ENCODE measurements around the gene MAP3K7. TPM values are rescaled to one million over a fixed set of nuclear protein-coding genes. Genes with fewer than 3 reads are reported as not detected.
A peak's percentile ranks its signal among the peaks of the same experiment; 100 is the strongest.

Gene MAP3K7
- total and polyA plus RNA-seq, 2 donors (not counting 3 experiments of a cell fraction or from before 2014, with no cell fraction given), result 15.3 to 25.6 TPM

DNA sequence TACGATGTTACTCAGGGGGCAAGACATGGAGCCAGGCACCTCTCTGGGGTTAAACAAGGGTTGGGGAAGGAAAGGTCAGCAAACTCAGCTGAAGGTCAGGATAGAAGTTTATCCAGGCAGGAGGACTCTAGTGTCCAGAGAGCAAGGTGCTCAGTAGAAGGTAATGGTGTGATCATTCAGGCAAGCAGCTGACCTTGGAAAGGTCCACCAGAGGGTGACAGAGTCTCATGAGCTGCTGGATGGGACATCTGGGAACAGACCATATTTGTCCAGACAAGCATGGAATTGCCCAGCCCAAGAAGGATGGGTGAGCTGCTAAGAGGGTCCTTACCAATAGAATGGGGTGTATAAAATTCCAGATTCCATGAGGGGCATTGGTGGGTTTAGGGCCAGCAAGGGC, 89.5 kb downstream of the MAP3K7 start:
- Histone ChIP-seq H2AFZ (ENCODE audit: low read depth, low read length) (no peak overlapping the region), H3K36me3 (ENCODE audit: control insufficient read depth in 2 of 2, extremely low read depth in 1 of 2, insufficient read depth in 2 of 2, low read length in 2 of 2) (no peaks in the 10 kb centered on the region), H3K9me1 (replicated peaks; ENCODE audit: control insufficient read depth, extremely low read depth, insufficient read depth, low read length) (no peaks in the 10 kb centered on the region), H3K4me3 (replicated peaks in 1 of 3; ENCODE audit: insufficient read depth in 1 of 3, low read depth in 1 of 3, low read length in 3 of 3) (no peak overlapping the region), H3K9ac (replicated peaks; ENCODE audit: extremely low read depth, insufficient read depth, low read length) (no peak overlapping the region), H3K4me1 (ENCODE audit: control insufficient read depth, extremely low read depth, insufficient read depth, low read length) (peaks cover 26% of the 10 kb centered on the region), H3K4me2 (ENCODE audit: insufficient read depth, low read length) (no peak overlapping the region), H3K79me2 (ENCODE audit: control insufficient read depth, insufficient read depth, low read length) (no peaks in the 10 kb centered on the region), H3K27ac (ENCODE audit: insufficient read depth, low read depth, low read length) (no peak overlapping the region), H3K9me3 (replicated peaks; ENCODE audit: control insufficient read depth, insufficient read depth, low read length) (no peaks in the 10 kb centered on the region), H3K27me3 (ENCODE audit: control insufficient read depth in 2 of 2, insufficient read depth in 2 of 2, low read length in 2 of 2) (no peaks in the 10 kb centered on the region), H4K20me1 (replicated peaks; ENCODE audit: control insufficient read depth, extremely low read depth, insufficient read depth, low read length) (no peaks in the 10 kb centered on the region)
- no TSS peak for BruUV-seq (replicated peaks)
- ChIA-PET POLR2A (no interaction called here), CTCF (interaction anchor here (1.6 kb wide), 1 partner anchor 18 kb away, joined by 7 read pairs; no protein-coding TSS in a partner anchor)
- intact Hi-C loops (cut with micrococcal nuclease), result no loop called here
- dilution Hi-C loops (cut with MboI; ENCODE audit: extremely low pct_ligation_motif_present, low sequenced_read_pairs), result no loop called here
- FAIRE-seq (no peak), DNase-seq (ENCODE audit: low read depth, low spot score) (no peak)
- TF ChIP-seq, protein P1, sequence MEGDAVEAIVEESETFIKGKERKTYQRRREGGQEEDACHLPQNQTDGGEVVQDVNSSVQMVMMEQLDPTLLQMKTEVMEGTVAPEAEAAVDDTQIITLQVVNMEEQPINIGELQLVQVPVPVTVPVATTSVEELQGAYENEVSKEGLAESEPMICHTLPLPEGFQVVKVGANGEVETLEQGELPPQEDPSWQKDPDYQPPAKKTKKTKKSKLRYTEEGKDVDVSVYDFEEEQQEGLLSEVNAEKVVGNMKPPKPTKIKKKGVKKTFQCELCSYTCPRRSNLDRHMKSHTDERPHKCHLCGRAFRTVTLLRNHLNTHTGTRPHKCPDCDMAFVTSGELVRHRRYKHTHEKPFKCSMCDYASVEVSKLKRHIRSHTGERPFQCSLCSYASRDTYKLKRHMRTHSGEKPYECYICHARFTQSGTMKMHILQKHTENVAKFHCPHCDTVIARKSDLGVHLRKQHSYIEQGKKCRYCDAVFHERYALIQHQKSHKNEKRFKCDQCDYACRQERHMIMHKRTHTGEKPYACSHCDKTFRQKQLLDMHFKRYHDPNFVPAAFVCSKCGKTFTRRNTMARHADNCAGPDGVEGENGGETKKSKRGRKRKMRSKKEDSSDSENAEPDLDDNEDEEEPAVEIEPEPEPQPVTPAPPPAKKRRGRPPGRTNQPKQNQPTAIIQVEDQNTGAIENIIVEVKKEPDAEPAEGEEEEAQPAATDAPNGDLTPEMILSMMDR (IDR thresholded peaks at IDR 0.05; ENCODE audit: extremely low read depth in 1 of 2, insufficient read depth in 1 of 2, low read depth in 1 of 2, low read length in 2 of 2), result peak in 1 of 2 donors; percentile 13
- TF ChIP-seq MYC (IDR thresholded peaks at IDR 0.05; ENCODE audit: low read depth, low read length) (no peak), GATA2 (IDR thresholded peaks at IDR 0.05; ENCODE audit: insufficient read depth, insufficient read length, low read depth, low read length) (no peak)

DNA sequence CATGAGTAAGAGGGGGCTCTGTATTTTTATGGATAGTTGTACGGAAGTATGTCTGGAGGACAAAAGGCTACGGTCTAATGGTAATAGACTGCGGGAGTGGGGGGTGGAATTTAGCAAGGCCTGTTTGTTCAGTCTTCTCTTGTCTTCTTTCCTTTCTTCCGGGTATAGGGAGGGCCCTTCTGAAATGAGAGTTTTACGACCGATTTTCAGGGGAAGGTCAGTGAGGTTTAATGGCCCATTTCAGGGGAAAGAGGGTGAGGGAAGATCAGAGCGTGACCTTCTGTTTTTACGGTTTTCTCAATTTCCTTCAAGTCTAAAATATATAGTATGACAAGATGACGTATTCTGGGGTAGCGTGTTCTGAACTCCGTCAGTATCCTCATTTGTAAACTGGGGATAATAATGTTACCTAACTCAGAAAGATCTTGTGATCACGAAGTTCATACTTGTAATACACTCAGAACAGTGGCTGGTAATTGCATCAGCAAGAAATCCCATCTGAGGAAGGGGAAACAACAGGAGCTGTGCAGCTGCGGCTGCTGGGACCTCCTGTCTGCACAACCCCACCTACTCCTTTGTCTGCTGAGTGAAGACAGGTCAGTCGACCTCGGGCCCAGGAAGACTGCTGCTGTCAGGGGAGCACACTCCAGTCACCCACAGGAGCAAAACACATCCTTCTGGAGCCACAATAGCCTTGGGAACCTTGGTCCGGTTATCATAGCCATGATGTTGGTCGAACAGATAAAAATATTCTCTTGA, 90.4 kb downstream of the MAP3K7 start:
- Histone ChIP-seq H3K9ac (replicated peaks; ENCODE audit: extremely low read depth, insufficient read depth, low read length) (no peak overlapping the region), H2AFZ (ENCODE audit: low read depth, low read length) (peak overlapping the region; percentile 56), H3K27ac (ENCODE audit: insufficient read depth, low read depth, low read length) (no peak overlapping the region), H3K79me2 (ENCODE audit: control insufficient read depth, insufficient read depth, low read length) (no peaks in the 10 kb centered on the region), H3K9me3 (replicated peaks; ENCODE audit: control insufficient read depth, insufficient read depth, low read length) (no peaks in the 10 kb centered on the region), H3K4me2 (ENCODE audit: insufficient read depth, low read length) (no peak overlapping the region), H3K4me3 (replicated peaks in 1 of 3; ENCODE audit: insufficient read depth in 1 of 3, low read depth in 1 of 3, low read length in 3 of 3) (no peak overlapping the region), H3K36me3 (ENCODE audit: control insufficient read depth in 2 of 2, extremely low read depth in 1 of 2, insufficient read depth in 2 of 2, low read length in 2 of 2) (no peaks in the 10 kb centered on the region), H3K9me1 (replicated peaks; ENCODE audit: control insufficient read depth, extremely low read depth, insufficient read depth, low read length) (no peaks in the 10 kb centered on the region), H4K20me1 (replicated peaks; ENCODE audit: control insufficient read depth, extremely low read depth, insufficient read depth, low read length) (no peaks in the 10 kb centered on the region), H3K4me1 (ENCODE audit: control insufficient read depth, extremely low read depth, insufficient read depth, low read length) (peaks cover 31% of the 10 kb centered on the region), H3K27me3 (ENCODE audit: control insufficient read depth in 2 of 2, insufficient read depth in 2 of 2, low read length in 2 of 2) (no peaks in the 10 kb centered on the region)
- ChIA-PET CTCF (interaction anchor here (1.6 kb wide), 1 partner anchor 17 kb away, joined by 7 read pairs; no protein-coding TSS in a partner anchor), POLR2A (no interaction called here)
- dilution Hi-C loops (cut with MboI; ENCODE audit: extremely low pct_ligation_motif_present, low sequenced_read_pairs), result no loop called here
- TF ChIP-seq EZH2 (IDR thresholded peaks at IDR 0.05; ENCODE audit: borderline replicate concordance, low read depth, low read length, severe bottlenecking) (no peak), POLR2A (IDR thresholded peaks at IDR 0.05; ENCODE audit: low read depth, low read length) (no peak), FOS (IDR thresholded peaks at IDR 0.05; ENCODE audit: borderline replicate concordance, insufficient read depth, low read length) (no peak), MYC (IDR thresholded peaks at IDR 0.05; ENCODE audit: low read depth, low read length) (no peak), JUN (IDR thresholded peaks at IDR 0.05; ENCODE audit: borderline replicate concordance, insufficient read depth, insufficient read length, low read depth) (no peak), GATA2 (IDR thresholded peaks at IDR 0.05; ENCODE audit: insufficient read depth, insufficient read length, low read depth, low read length) (no peak), POLR2AphosphoS5 (IDR thresholded peaks at IDR 0.05; ENCODE audit: insufficient read depth, low read depth, low read length) (no peak)
- TF ChIP-seq, protein P2, sequence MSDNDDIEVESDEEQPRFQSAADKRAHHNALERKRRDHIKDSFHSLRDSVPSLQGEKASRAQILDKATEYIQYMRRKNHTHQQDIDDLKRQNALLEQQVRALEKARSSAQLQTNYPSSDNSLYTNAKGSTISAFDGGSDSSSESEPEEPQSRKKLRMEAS (IDR thresholded peaks at IDR 0.05; ENCODE audit: insufficient read depth, insufficient read length), result no peak
- TF ChIP-seq, protein P1 (IDR thresholded peaks at IDR 0.05; ENCODE audit: extremely low read depth in 1 of 2, insufficient read depth in 1 of 2, low read depth in 1 of 2, low read length in 2 of 2), result no peak
- intact Hi-C loops (cut with micrococcal nuclease), result no loop called here
- no peak for FAIRE-seq
- BruUV-seq (replicated peaks), result no TSS peak
- DNase-seq (ENCODE audit: low read depth, low spot score), result peak; percentile 4

All from endothelial cell of umbilical vein (primary cell).